Epithelial cell of prostate (primary cell): Measurements from ENCODE around the gene ADGRB2.

Experiments used
- DNase-seq: peaks from one replicate; pipeline ENCODE4 v3.0.0-alpha.2; 2011; ENCODE audit warnings: low read depth, low spot score
- H3K27ac ChIP-seq: fragments of 450-650 bp; 2 replicates; pipeline ENCODE4 v1.5.1; 2017; ENCODE audit warnings: mild to moderate bottlenecking

The ADGRB2 gene

DNA sequence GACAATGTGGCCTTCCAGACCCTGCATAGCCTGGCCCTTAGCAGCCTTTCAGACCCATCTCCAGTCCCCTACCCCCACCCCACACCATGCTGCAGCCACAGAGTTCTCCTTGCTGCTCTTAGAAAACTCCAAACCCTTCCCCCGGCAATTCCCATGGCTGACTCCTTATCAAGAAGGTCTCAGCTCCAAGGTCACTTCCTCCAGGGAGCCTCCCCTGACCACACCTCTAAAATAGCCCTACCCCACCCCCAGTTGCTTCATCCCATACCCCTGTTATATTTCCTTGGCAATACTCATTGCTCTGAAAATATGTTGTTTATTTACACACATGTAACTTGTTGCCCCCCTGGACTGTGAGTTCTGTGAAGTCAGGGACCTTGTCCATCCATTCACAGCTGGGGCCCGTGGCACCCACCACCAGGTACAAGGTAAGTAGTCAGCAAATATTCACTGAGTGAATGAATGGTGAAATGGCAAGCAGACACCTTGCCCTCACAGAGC is 4.3 kb upstream of the ADGRB2 start:
- H3K27ac ChIP-seq = no peak overlapping the region
- DNase-seq = no peak

- no peak for DNase-seq
- no peak overlapping the region for H3K27ac ChIP-seq
Observed at GRCh38 chr1:31767225-31767624, 3.1 kb upstream of the ADGRB2 start.

DNA sequence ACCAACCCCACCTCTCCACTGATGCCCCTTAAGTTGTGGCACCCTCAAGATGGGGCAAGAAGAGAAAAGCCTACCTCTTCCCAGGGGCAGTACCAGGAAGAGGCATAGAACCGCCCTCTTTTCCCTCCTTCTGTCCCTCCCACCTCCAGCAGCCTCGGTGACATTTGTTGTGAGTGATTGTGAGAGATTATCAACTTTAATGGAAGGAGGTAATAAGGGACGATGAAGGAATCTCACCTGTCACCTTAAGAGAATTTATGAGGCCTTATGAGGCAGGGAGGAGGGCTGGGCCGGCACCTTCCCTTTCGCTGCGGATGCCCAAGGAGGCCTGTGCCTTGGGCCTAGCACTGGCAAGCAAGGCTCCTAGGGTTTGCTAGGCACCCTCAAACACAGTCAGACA is 1.4 kb upstream of the ADGRB2 start:
- no peak overlapping the region for H3K27ac ChIP-seq
- DNase-seq = no peak

DNA sequence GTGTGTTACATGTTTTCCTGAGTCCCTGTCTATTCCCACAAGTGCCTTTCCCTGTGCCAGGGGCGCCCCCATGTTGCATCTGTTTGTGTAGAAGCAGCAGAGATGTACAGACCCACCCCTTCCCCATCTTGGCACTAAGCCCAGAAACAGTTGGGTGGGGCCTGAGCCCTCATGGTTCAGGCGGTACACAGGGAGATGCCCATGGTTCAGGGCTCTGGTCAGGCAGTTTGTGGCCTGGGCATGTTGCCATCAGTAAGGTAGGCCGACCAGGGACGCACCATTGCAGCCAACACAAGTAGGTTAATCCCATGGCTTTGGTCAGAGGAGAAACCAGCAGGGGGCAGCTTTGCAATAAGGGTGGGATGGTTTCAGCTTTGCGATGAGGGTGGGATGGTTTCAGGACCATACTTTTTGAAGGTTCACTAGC is 914 bp upstream of the ADGRB2 start:
- no peak overlapping the region for H3K27ac ChIP-seq
- no peak for DNase-seq

GRCh38 chr1:31763671-31764311 is 349 bp downstream of the ADGRB2 start:
- H3K27ac ChIP-seq = no peak overlapping the region

DNA sequence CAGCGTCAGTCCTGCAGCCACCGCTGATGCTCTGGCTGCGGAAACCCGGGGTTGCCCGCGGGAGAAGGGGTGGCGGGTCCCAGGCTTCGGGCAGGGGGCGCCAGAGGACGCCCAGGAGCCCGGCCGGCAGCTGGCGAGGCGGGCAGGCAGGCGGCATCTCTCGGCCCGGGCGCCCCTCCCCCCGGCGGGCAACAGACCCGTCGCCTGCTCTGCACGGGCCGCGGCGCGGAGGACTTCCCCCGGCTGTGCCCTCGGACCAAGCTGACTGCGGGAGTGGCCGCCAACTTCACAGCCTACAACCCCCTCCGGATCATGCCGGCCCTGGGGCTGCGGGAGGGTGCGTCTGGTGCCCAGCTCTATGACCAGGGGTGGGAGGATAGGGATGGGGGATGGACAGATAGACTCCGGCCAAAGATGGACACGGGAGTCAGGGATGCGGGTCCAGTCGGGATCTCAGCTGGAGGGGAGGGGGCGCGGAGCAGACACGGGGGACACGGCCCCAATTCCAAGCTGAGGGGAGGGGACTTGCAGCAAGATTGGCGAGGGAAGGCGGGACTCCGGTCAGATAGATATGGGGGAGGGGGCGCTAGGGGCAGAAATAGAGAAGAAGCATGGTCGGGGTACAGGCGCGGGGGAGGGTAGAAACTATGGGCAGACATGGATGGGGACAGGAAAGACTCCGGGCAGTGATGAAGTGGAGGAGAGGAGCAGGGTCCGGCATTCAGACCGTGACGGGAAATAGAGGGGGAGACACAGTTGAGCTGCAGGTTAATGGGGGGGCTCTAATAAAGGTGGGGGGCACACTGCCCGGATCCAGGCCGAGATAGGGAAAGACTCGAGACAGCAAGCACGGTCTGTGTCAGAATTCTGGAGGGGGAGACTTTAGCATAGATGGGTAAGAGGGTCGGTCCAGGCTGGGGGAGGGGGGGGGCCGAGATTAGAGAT is 1.1 kb downstream of the ADGRB2 start:
- H3K27ac ChIP-seq = no peak overlapping the region
- DNase-seq = no peak

More at GRCh38 chr1:31763671-31764311, 349 bp downstream of the ADGRB2 start:
- DNase-seq = no peak

DNA sequence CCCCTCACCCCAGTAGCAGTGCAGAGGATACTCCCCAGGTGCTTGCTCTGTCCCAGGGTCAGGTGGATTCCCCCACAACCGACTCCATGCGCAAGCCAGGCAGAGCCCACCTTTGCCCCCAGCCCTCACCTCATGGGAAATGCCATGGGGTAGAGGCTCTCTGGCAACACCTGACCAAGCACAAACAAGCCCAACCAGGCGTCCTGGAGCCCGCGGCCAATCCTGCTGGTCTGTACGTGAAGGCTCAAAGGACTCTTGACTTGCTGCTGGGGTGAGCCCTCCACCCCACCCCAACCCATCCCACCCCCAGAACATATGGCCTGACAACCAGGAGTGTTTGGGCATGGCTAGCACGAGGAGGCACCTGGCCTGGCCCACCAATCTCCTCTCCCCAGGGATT is 1.8 kb downstream of the ADGRB2 start:
- no peak for DNase-seq
- no peak overlapping the region for H3K27ac ChIP-seq

DNA sequence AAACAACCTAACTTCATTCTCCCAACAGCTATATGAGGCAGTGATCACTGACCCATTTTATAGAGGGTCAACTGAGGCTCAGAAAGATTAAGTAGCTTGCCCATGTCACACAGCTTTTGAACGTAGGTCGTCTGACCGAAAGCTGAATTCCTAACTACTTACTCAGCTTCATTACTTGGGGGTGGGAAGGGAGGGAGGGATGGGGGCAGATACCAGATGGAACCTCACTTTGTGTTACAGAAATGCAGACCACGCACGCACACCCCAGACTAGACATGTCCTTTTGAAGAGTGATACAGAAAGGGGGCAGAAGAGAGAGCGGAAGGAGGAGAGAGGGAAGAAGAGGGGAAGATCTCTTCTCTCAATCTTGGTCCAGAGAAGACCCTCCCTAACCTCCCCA is 2.3 kb downstream of the ADGRB2 start:
- H3K27ac ChIP-seq = no peak overlapping the region
- DNase-seq = no peak

GRCh38 chr1:31760471-31761470 is 3.4 kb downstream of the ADGRB2 start:
- no peak for DNase-seq
- H3K27ac ChIP-seq = no peak overlapping the region

DNA sequence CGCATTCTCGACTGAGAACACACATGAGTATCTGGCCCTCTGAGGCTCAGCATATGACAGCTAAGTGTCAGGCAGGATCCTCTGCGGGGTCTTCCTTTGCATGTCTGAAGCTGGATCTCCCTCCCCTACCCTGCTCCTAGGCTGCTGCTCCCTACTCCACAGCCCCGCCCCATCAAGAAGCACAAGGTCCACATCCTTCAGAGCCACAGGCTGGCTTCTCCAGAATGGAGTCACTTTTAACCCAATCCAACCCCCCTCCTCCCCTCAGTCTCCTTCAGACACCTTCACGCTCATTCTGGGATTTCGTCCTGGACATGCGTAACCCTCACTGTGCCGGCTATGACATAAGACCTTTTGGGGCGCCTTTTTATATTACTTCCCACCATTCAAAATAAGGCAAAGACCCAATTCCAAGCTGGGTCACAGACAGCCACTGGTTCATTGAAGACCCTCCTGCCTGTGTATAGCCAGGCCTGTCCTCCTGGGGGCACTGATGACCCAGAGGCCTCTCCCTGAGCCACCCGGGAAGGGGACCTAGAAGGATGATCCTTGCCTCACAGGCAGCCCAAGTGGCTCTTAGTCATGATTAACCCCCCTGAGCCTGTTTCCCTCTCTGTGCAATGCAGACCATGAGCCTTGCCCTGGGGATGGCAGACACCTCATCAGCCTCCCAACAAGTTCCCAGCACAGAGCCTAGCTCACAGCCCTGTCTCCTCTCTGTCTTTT is 4.7 kb downstream of the ADGRB2 start:
- H3K27ac ChIP-seq = no peak overlapping the region
- no peak for DNase-seq

DNA sequence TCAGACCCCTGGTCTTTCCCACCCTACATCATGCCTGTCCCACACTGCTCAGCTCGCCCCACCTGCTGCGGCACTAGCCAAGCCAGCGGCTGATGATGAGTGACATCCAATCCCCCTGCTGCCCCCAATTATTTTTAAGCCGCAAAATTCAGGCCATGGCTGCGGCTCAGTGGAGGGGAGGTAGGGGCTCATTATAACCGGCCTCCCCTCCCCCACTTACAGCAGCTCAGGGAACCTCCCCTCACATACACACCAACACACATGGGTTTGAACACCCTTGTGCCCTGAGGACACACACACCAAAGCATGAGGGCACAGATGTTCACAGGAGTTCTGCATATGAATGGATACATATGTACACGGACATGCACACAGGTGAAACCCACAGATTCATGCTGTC is 5.3 kb downstream of the ADGRB2 start:
- DNase-seq = no peak

DNA sequence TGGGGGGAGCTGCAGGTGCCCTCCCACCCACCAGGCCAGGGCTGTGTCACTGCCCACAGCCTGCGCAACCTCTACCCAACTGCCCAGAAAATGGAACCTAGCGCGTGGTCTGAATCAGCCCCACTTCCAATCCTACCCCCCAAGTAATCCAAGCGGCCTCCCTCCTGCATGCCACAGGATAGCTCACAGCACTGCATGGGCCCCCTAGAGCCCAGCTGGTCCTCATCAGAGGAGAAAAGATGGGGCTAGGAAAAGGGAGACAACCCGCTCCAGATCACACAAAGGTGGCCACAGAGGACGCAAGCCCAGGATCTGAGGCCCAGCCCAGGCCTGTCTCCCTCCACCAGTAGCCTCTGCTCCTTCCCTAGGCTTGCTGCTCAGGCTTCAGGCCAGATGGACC is 6.2 kb downstream of the ADGRB2 start:
- H3K27ac ChIP-seq = no peak overlapping the region
- no peak for DNase-seq

More for the DNA sequence above, 5.3 kb downstream of the ADGRB2 start:
- no peak overlapping the region for H3K27ac ChIP-seq

DNA sequence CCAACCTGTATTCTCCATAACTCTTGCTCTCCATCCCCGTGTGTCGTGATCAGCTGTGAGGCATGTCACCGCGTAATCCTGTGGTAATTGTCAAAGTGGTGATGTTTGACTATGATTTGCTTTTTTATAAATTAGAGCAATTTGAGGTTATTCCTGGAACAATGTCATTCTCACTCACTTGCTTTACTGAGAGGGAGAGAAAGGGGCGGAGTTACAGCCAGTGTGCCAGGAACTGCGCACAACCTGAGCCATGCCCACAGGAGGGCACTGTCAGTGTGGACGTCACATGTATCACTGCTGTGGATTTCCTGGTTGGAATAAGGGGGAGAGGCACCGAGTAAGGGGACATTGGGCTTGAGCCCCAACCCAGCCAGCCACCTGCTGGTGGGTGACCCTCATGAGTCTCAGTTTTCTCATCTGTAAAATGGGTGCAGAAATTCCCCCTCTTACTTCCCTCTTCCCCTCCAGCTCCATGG is 6.9 kb downstream of the ADGRB2 start:
- DNase-seq = no peak

GRCh38 chr1:31756578-31756977 is 7.6 kb downstream of the ADGRB2 start:
- H3K27ac ChIP-seq = no peak overlapping the region
- DNase-seq = no peak

More for the DNA sequence above, 6.9 kb downstream of the ADGRB2 start:
- no peak overlapping the region for H3K27ac ChIP-seq

DNA sequence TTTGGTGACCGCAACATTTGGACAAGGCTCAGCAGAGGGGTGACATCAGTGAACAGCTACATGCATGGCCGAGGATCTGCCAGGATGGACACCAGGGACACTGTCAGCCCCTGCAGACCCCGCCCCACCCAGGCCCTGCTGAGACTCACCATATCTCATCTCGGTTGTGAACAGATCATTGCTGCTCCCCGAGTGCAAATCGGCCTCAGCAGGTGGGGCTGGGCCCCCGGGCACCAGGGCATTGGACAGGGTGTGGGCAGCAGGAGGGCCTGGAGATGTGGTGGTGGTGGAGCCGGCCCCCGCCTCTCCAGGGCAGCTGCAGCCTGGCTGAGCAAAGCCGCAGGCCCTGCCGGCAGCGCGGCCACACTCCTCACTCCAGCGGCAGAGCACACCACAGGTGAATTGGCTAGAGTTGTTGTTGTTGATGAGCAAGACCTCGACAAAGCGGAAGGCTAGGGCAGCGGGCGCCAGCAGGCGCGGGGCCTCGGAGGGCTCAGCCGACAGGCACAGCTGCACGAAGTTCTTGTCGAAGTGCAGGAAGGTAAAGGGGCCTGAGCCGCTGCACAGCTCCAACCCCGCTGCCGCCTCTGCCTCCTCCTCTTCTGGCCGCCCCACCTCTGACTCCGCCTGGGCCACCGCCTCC is 8.2 kb downstream of the ADGRB2 start:
- H3K27ac ChIP-seq = no peak overlapping the region

DNA sequence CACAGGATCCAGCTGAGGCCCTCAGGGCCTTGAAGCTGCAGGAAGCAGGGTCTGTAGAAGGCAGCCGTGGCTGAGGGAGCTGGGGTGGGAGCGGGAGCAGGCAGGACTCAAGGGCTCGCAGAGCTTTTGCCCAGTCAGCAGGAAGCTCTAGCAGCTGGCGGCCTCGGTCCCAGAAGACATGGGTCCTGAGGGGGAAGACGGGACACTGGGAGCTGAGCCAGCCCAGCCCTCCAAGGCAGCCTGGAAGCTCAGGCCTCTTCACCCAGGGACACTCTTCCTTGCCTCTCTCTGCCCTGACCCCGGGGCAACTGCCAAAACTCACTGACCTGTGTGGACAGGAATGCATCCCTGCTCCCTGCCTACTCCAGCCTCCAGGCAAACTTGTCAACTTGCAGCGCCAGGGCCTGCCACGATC is 8.9 kb downstream of the ADGRB2 start:
- DNase-seq = no peak

More for the DNA sequence above, 8.2 kb downstream of the ADGRB2 start:
- DNase-seq = no peak

DNA sequence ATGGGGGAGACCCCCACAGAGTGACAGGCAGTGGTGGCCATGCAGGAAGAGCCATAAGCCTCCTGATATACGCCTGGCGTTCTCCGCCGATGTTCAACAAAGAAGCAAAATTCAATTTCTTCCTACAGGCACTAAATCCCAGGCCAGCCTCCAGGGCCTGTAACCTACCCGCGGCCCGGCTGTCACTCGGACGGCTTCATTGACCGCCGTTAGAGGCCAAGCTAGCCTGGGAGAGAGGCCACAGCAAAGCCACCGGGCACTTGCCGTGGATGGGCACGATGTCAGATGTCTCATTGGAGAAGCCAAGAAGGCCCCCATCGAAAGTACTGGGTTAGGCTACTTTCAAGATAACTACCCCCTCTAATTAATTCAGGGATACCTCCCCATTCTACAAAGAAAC is 9.7 kb downstream of the ADGRB2 start:
- DNase-seq = no peak
- no peak overlapping the region for H3K27ac ChIP-seq

More for the DNA sequence above, 8.9 kb downstream of the ADGRB2 start:
- H3K27ac ChIP-seq = no peak overlapping the region

GRCh38 chr1:31753707-31754349 is 10.3 kb downstream of the ADGRB2 start:
- no peak overlapping the region for H3K27ac ChIP-seq
- DNase-seq = no peak
